ENCODE data around the gene HDDC3. TPM values are rescaled to one million over a fixed set of nuclear protein-coding genes. Genes with fewer than 3 reads are reported as not detected.

Gene HDDC3
- total RNA-seq, 6 donors from 2014 or later = 5.0 to 19.3 (median 12.5) TPM

- no peaks in the 10 kb centered on the region for H3K9me3 ChIP-seq
- H3K4me1 ChIP-seq = no peaks in the 10 kb centered on the region
- no peak for TF ChIP-seq POLR2AphosphoS5 (IDR thresholded peaks at IDR 0.05)
- no peak for TF ChIP-seq CTCF (IDR thresholded peaks at IDR 0.05)
- no peak for TF ChIP-seq EP300 (IDR thresholded peaks at IDR 0.05)
- TF ChIP-seq POLR2A (IDR thresholded peaks at IDR 0.05) = no peak
- H3K27me3 ChIP-seq = no peaks in the 10 kb centered on the region
- WGBS, 2 donors = 88% methylated on average over 7 of the region's 7 CpGs
- no peak overlapping the region for H3K4me3 ChIP-seq
- ATAC-seq (ENCODE audit: low FRiP score in 2 of 2) (no peak), DNase-seq (no peak)
- peaks cover 65 to 98% (median 92%) of the 10 kb centered on the region in 4 donors for H3K36me3 ChIP-seq
- H3K27ac ChIP-seq = no peak overlapping the region
These were observed 12.7 kb upstream of the HDDC3 start for GRCh38 chr15:90945091-90945490.

GRCh38 chr15:90942354-90943120 lies 10.2 kb upstream of the HDDC3 start:
- Histone ChIP-seq H3K4me1 (no peaks in the 10 kb centered on the region), H3K27me3 (no peaks in the 10 kb centered on the region), H3K27ac (no peak overlapping the region), H3K4me3 (no peak overlapping the region), H3K9me3 (no peaks in the 10 kb centered on the region), H3K36me3 (peaks cover 68 to 97% (median 90%) of the 10 kb centered on the region in 4 donors)
- no peak for ATAC-seq (ENCODE audit: low FRiP score in 2 of 2)
- no peak for DNase-seq
- TF ChIP-seq POLR2AphosphoS5 (IDR thresholded peaks at IDR 0.05) = no peak
- TF ChIP-seq POLR2A (IDR thresholded peaks at IDR 0.05) = no peak
- no peak for TF ChIP-seq EP300 (IDR thresholded peaks at IDR 0.05)
- TF ChIP-seq CTCF (IDR thresholded peaks at IDR 0.05) = no peak
- WGBS, 2 donors = 91 to 95% methylated on average over 6 to 12 of the region's 12 CpGs

- TF ChIP-seq POLR2AphosphoS5 (IDR thresholded peaks at IDR 0.05) = no peak
- TF ChIP-seq EP300 (IDR thresholded peaks at IDR 0.05) = no peak
- TF ChIP-seq CTCF (IDR thresholded peaks at IDR 0.05) = no peak
- TF ChIP-seq POLR2A (IDR thresholded peaks at IDR 0.05) = no peak
- no peak overlapping the region for H3K4me3 ChIP-seq
- H3K4me1 ChIP-seq = peaks cover 5 to 8% (median 7%) of the 10 kb centered on the region in 4 donors
- ATAC-seq (ENCODE audit: low FRiP score in 2 of 2) (no peak), DNase-seq (no peak)
- 100% methylated on average over 4 of the region's 4 CpGs; no CpG with 5 or more reads in 1 of the 2 donors for WGBS, 2 donors
- H3K27me3 ChIP-seq = no peaks in the 10 kb centered on the region
- H3K9me3 ChIP-seq = no peaks in the 10 kb centered on the region
- peaks cover 55 to 85% (median 77%) of the 10 kb centered on the region in 4 donors for H3K36me3 ChIP-seq
- H3K27ac ChIP-seq = no peak overlapping the region
These were observed 8.7 kb upstream of the HDDC3 start for GRCh38 chr15:90941038-90941437.

- no peaks in the 10 kb centered on the region for H3K27me3 ChIP-seq
- H3K27ac ChIP-seq = no peak overlapping the region
- TF ChIP-seq POLR2AphosphoS5 (IDR thresholded peaks at IDR 0.05) (no peak), EP300 (IDR thresholded peaks at IDR 0.05) (no peak), CTCF (IDR thresholded peaks at IDR 0.05) (no peak), POLR2A (IDR thresholded peaks at IDR 0.05) (no peak)
- 81 to 82% methylated on average over 6 to 7 of the region's 7 CpGs for WGBS, 2 donors
- H3K4me3 ChIP-seq = no peak overlapping the region
- ATAC-seq (ENCODE audit: low FRiP score in 2 of 2) = no peak
- H3K9me3 ChIP-seq = no peaks in the 10 kb centered on the region
- H3K4me1 ChIP-seq = peaks cover 13 to 17% (median 14%) of the 10 kb centered on the region in 4 donors
- no peak for DNase-seq
- peaks cover 48 to 74% (median 66%) of the 10 kb centered on the region in 4 donors for H3K36me3 ChIP-seq
These were observed 7.4 kb upstream of the HDDC3 start for GRCh38 chr15:90939756-90940155.

Measured in upper lobe of left lung (tissue), 6 donors.